GM12878 (cell line): Measurements from ENCODE around the gene PTPRN2. TPM values are rescaled to one million over a fixed set of nuclear protein-coding genes. Genes with fewer than 3 reads are reported as not detected.

Experiments
- ATAC-seq: fragments of 200-7000 bp; cut with Tn5 transposase; 3 replicates; pipeline ENCODE4 v1.9.1; 2020; ENCODE audit warnings: mild to moderate bottlenecking, moderate library complexity
- BruUV-seq: library from RNA; stranded (reverse); fragments of 400-500 nt; replicated peaks from 2 replicates; lab custom pipeline; 2021; lab: Mats Ljungman, UMichigan
- CTCF ChIA-PET: fragments of 300-600 bp; sonication (Branson Sonifier 250); formaldehyde crosslinking; extraction: SDS; loops from one replicate; lab custom pipeline; 2021; ENCODE audit warnings: inconsistent platforms; lab: Yijun Ruan, JAX
- POLR2A ChIA-PET: fragments of 350-600 bp; formaldehyde crosslinking; extraction: SDS; loops from one replicate; lab custom pipeline; 2021; ENCODE audit warnings: inconsistent platforms; lab: Charles Lee
- RAD21 ChIA-PET: fragments of 300-600 bp; sonication (Branson Sonifier 250); formaldehyde crosslinking; loops from one replicate; lab custom pipeline; 2023; ENCODE audit warnings: antibody characterized with exemption; ENCODE audit not compliant: unreplicated experiment; lab: Charles Lee
- SMC1A ChIA-PET: fragments of 300-600 bp; sonication (Branson Sonifier 250); formaldehyde crosslinking; loops from one replicate; lab custom pipeline; 2023; ENCODE audit not compliant: unreplicated experiment, uncharacterized antibody; lab: Charles Lee
- DNase-seq: peaks from one replicate; pipeline ENCODE4 v3.0.0-alpha.2; 2011; ENCODE audit warnings: low read depth, low spot score
- FAIRE-seq: peaks from 3 replicates; lab custom pipeline; 2011; peaks lifted over from hg19 to GRCh38; lab: Jason Lieb, UNC
- H2AFZ ChIP-seq: 2 replicates; pipeline ENCODE4 v1.6.0; 2011; ENCODE audit warnings: low read depth, low read length, control low read depth; ENCODE audit not compliant: control insufficient read depth
- H3K27ac ChIP-seq: 2 replicates; pipeline ENCODE4 v1.5.1; 2011; ENCODE audit warnings: control low read depth; ENCODE audit not compliant: control insufficient read depth, insufficient read depth
- H3K27me3 ChIP-seq, 2 experiments: replicated peaks in 1 of 2; 2 replicates each; pipeline versions ENCODE4 v1.6.0 to v1.6.1; 2011; ENCODE audit warnings: low read length in 1 of 2; ENCODE audit not compliant: control insufficient read depth in 2 of 2, insufficient read depth in 2 of 2
- H3K36me3 ChIP-seq, 2 experiments: 2 replicates each; pipeline ENCODE4 v1.5.1; 2011; ENCODE audit warnings: low read length in 1 of 2; ENCODE audit not compliant: control insufficient read depth in 2 of 2, insufficient read depth in 2 of 2
- H3K4me1 ChIP-seq: 2 replicates; pipeline ENCODE4 v1.6.1; 2011; ENCODE audit warnings: mild to moderate bottlenecking, low read length, moderate library complexity, mixed read lengths; ENCODE audit not compliant: control insufficient read depth, insufficient read depth
- H3K4me2 ChIP-seq: 2 replicates; pipeline ENCODE4 v1.6.0; 2011; ENCODE audit warnings: control low read depth; ENCODE audit not compliant: control insufficient read depth, insufficient read depth
- H3K4me3 ChIP-seq: fragments of 200-600 bp; sonication (generic); 2 replicates; pipeline ENCODE4 v1.5.1; 2016
- H3K79me2 ChIP-seq: 2 replicates; pipeline ENCODE4 v1.6.0; 2011; ENCODE audit warnings: low read length; ENCODE audit not compliant: control insufficient read depth, insufficient read depth
- H3K9ac ChIP-seq: 2 replicates; pipeline ENCODE4 v1.8.0; 2011; ENCODE audit warnings: low read length, control low read depth, mixed read lengths; ENCODE audit not compliant: control insufficient read depth, insufficient read depth
- H3K9me3 ChIP-seq: replicated peaks from 3 replicates; pipeline ENCODE4 v1.5.1; 2011; ENCODE audit warnings: mild to moderate bottlenecking, low read length; ENCODE audit not compliant: control insufficient read depth, insufficient read depth
- H4K20me1 ChIP-seq: 2 replicates; pipeline ENCODE4 v1.6.0; 2011; ENCODE audit not compliant: control insufficient read depth, insufficient read depth
- CREM ChIP-seq: IDR thresholded peaks from 2 replicates; pipeline ENCODE4 v1.6.1; 2014; ENCODE audit warnings: antibody characterized with exemption, low read depth
- JUND ChIP-seq: IDR thresholded peaks from 2 replicates; pipeline ENCODE4 v1.6.1; 2012; ENCODE audit warnings: low read depth, mild to moderate bottlenecking, low read length, improper control_type of control experiment, moderate library complexity
- NR2C2 ChIP-seq: IDR thresholded peaks from 2 replicates; pipeline ENCODE4 v1.6.1; 2011; ENCODE audit warnings: borderline replicate concordance, low read depth; ENCODE audit not compliant: control insufficient read depth, insufficient read length
- PML ChIP-seq: IDR thresholded peaks from 2 replicates; pipeline ENCODE4 v1.6.1; 2012; ENCODE audit warnings: low read length, inconsistent platforms
- TAF1 ChIP-seq: IDR thresholded peaks from 2 replicates; pipeline ENCODE4 v1.6.1; 2011; ENCODE audit warnings: mild to moderate bottlenecking, low read depth, low read length, borderline replicate concordance
- TARDBP ChIP-seq: IDR thresholded peaks from 2 replicates; pipeline ENCODE4 v1.6.1; 2016; ENCODE audit warnings: borderline replicate concordance
- WGBS: methylation state at CpG from one replicate; pipeline ENCODE4 v1.1.6; 2016; ENCODE audit warnings: low lambda C conversion rate; ENCODE audit not compliant: insufficient replicate concordance, insufficient coverage; ENCODE audit errors: missing lambda C conversion rate; 5-methylcytosine and 5-hydroxymethylcytosine counted together
- in situ Hi-C: fragments of 300-500 bp; cut with MboI; formaldehyde crosslinking; loops from 9 replicates; pipeline ENCODE4 v1.14.3; 2018; ENCODE audit warnings: mixed read lengths
- intact Hi-C: fragments of 100-400 bp; cut with micrococcal nuclease; formaldehyde crosslinking; loops from one replicate; pipeline ENCODE4 v1.14.2; 2022; ENCODE audit not compliant: unreplicated experiment
- polyA plus RNA-seq, 11 experiments: library from polyadenylated mRNA; depleted of rRNA in 4 of 11; unstranded in 6 of 11; stranded (reverse) in 5 of 11; fragments of >200 nt; fragmentation: Nextera tagmentation in 4 of 11; fragmentation: Illumina TruSeq in 1 of 11; extraction: Ambion mirVana in 4 of 11; extraction: Trizol in 1 of 11; gene quantifications; 1 replicate in 1 of 11; 2 replicates in 10 of 11; pipeline versions ENCODE4 v1.2.1 to v1.2.3, GENCODE V29; 2011 to 2016; ENCODE audit warnings: inconsistent platforms in 2 of 11, missing spikeins in 2 of 11, low read depth in 1 of 11
- total RNA-seq, 4 experiments: library from RNA; depleted of rRNA in 3 of 4; stranded (reverse); fragments of >200 nt in 3 of 4; fragmentation: Illumina TruSeq in 1 of 4; extraction: Trizol in 1 of 4; gene quantifications; 2 replicates each; pipeline versions ENCODE4 v1.2.1 to v1.2.3, GENCODE V29; 2013 to 2021
- TF ChIP-seq, protein P1 (sequence below): fragments of 450-650 bp; conservative IDR thresholded peaks from 2 replicates; pipeline ENCODE4 v1.6.1; 2017; ENCODE audit warnings: mild to moderate bottlenecking, moderate library complexity
- TF ChIP-seq, protein P2 (sequence below): IDR thresholded peaks from 2 replicates; pipeline ENCODE4 v1.6.1; 2012; ENCODE audit warnings: mild to moderate bottlenecking, low read depth, low read length
- TF ChIP-seq, protein P3 (sequence below): fragments of 450-650 bp; IDR thresholded peaks from 2 replicates; pipeline ENCODE4 v1.6.1; 2017; ENCODE audit warnings: mild to moderate bottlenecking

The PTPRN2 gene
- total and polyA plus RNA-seq, 10 of the 15 experiments (the other 5 are each of a cell fraction or from before 2014, with no cell fraction given) = 5.4 TPM; not detected in 9

DNA sequence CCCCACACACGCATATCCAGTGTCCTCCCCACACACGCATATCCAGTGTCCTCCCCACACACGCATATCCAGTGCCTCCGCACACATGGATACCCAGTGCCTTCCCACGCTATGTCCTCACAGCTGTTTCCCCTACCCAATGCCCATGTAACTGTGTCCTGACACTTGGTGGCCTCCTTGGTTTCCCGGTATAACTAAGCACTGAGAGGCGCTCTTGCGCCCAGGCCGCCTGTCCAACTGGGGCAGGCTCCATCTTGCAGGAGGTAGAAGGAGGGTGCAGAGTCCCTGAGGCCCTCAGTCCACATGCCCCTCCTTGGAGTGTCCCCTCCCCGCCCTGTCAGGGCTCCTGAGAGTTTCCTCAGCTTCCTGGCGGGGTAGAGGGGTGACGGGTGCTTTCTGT is 715.2 kb downstream of the PTPRN2 start:
- TF ChIP-seq, protein P1, sequence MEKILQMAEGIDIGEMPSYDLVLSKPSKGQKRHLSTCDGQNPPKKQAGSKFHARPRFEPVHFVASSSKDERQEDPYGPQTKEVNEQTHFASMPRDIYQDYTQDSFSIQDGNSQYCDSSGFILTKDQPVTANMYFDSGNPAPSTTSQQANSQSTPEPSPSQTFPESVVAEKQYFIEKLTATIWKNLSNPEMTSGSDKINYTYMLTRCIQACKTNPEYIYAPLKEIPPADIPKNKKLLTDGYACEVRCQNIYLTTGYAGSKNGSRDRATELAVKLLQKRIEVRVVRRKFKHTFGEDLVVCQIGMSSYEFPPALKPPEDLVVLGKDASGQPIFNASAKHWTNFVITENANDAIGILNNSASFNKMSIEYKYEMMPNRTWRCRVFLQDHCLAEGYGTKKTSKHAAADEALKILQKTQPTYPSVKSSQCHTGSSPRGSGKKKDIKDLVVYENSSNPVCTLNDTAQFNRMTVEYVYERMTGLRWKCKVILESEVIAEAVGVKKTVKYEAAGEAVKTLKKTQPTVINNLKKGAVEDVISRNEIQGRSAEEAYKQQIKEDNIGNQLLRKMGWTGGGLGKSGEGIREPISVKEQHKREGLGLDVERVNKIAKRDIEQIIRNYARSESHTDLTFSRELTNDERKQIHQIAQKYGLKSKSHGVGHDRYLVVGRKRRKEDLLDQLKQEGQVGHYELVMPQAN = no peak
- TF ChIP-seq CREM (no peak), TARDBP (no peak), PML (no peak), NR2C2 (no peak)
- TF ChIP-seq, all 136 proteins: peak for 0
- H3K79me2 ChIP-seq = no peaks in the 10 kb centered on the region
- H3K4me2 ChIP-seq = no peak overlapping the region
- in situ Hi-C loops = no loop called here
- no peaks in the 10 kb centered on the region for H3K4me1 ChIP-seq
- H3K36me3 ChIP-seq = no peaks in the 10 kb centered on the region
- intact Hi-C loops = no loop called here
- H3K4me3 ChIP-seq = no peak overlapping the region
- H3K9ac ChIP-seq = no peak overlapping the region
- H2AFZ ChIP-seq = no peak overlapping the region
- RAD21 ChIA-PET = no interaction called here
- POLR2A ChIA-PET = no interaction called here
- no peaks in the 10 kb centered on the region for H3K27me3 ChIP-seq
- no TSS peak for BruUV-seq
- no peaks in the 10 kb centered on the region for H4K20me1 ChIP-seq
- FAIRE-seq = no peak
- WGBS = 69% methylated on average over 11 of the region's 12 CpGs
- H3K27ac ChIP-seq = no peak overlapping the region
- no peaks in the 10 kb centered on the region; the same call in 2 of the 3 replicates for H3K9me3 ChIP-seq
- no peak for ATAC-seq
- SMC1A ChIA-PET = no interaction called here
- CTCF ChIA-PET = no interaction called here
- DNase-seq = no peak

DNA sequence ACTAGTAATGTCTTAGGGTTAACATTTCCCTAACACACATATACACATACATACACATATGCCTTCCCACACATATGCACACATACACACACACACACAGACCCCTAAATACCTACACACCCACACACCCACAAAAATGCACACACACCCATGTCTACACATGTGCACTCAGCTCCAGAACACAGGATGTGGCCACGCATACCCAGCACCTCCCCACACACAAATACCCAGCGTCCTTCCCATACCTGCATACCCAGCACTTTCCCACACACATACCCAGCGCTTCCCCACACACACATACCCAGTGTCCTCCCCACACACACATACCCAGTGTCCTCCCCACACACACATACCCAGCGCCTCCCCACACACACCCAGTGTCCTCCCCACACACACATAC is 715.9 kb downstream of the PTPRN2 start:
- FAIRE-seq = no peak
- SMC1A ChIA-PET = no interaction called here
- intact Hi-C loops (no loop called here), in situ Hi-C loops (no loop called here)
- RAD21 ChIA-PET = no interaction called here
- H4K20me1 ChIP-seq = no peaks in the 10 kb centered on the region
- POLR2A ChIA-PET = no interaction called here
- no peak for ATAC-seq
- WGBS = 33% methylated on average over 4 of the region's 4 CpGs
- H3K27me3 ChIP-seq = no peaks in the 10 kb centered on the region
- no TSS peak for BruUV-seq
- H3K4me1 ChIP-seq = no peaks in the 10 kb centered on the region
- H2AFZ ChIP-seq = no peak overlapping the region
- DNase-seq = no peak
- no peaks in the 10 kb centered on the region for H3K36me3 ChIP-seq
- CTCF ChIA-PET = no interaction called here
- H3K27ac ChIP-seq = no peak overlapping the region
- H3K79me2 ChIP-seq = no peaks in the 10 kb centered on the region
- no peak overlapping the region for H3K9ac ChIP-seq
- no peak overlapping the region for H3K4me3 ChIP-seq
- no peak overlapping the region for H3K4me2 ChIP-seq
- H3K9me3 ChIP-seq = no peaks in the 10 kb centered on the region; the same call in 2 of the 3 replicates
- TF ChIP-seq, protein P2, sequence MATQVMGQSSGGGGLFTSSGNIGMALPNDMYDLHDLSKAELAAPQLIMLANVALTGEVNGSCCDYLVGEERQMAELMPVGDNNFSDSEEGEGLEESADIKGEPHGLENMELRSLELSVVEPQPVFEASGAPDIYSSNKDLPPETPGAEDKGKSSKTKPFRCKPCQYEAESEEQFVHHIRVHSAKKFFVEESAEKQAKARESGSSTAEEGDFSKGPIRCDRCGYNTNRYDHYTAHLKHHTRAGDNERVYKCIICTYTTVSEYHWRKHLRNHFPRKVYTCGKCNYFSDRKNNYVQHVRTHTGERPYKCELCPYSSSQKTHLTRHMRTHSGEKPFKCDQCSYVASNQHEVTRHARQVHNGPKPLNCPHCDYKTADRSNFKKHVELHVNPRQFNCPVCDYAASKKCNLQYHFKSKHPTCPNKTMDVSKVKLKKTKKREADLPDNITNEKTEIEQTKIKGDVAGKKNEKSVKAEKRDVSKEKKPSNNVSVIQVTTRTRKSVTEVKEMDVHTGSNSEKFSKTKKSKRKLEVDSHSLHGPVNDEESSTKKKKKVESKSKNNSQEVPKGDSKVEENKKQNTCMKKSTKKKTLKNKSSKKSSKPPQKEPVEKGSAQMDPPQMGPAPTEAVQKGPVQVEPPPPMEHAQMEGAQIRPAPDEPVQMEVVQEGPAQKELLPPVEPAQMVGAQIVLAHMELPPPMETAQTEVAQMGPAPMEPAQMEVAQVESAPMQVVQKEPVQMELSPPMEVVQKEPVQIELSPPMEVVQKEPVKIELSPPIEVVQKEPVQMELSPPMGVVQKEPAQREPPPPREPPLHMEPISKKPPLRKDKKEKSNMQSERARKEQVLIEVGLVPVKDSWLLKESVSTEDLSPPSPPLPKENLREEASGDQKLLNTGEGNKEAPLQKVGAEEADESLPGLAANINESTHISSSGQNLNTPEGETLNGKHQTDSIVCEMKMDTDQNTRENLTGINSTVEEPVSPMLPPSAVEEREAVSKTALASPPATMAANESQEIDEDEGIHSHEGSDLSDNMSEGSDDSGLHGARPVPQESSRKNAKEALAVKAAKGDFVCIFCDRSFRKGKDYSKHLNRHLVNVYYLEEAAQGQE = no peak
- TF ChIP-seq, protein P3, sequence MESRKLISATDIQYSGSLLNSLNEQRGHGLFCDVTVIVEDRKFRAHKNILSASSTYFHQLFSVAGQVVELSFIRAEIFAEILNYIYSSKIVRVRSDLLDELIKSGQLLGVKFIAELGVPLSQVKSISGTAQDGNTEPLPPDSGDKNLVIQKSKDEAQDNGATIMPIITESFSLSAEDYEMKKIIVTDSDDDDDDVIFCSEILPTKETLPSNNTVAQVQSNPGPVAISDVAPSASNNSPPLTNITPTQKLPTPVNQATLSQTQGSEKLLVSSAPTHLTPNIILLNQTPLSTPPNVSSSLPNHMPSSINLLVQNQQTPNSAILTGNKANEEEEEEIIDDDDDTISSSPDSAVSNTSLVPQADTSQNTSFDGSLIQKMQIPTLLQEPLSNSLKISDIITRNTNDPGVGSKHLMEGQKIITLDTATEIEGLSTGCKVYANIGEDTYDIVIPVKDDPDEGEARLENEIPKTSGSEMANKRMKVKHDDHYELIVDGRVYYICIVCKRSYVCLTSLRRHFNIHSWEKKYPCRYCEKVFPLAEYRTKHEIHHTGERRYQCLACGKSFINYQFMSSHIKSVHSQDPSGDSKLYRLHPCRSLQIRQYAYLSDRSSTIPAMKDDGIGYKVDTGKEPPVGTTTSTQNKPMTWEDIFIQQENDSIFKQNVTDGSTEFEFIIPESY = no peak
- TF ChIP-seq TAF1 (no peak), JUND (no peak)
